HepG2 (cell line): ENCODE measurements around the gene TDRD6. TPM values are rescaled to one million over a fixed set of nuclear protein-coding genes. Genes with fewer than 3 reads are reported as not detected.

Source experiments
- ATAC-seq: fragments of 200-7000 bp; cut with Tn5 transposase; 3 replicates; pipeline ENCODE4 v1.9.1; 2020; ENCODE audit warnings: mild to moderate bottlenecking, moderate library complexity
- BruUV-seq: library from RNA; stranded (reverse); fragments of 400-500 nt; replicated peaks from 2 replicates; lab custom pipeline; 2021; lab: Mats Ljungman, UMichigan
- CTCF ChIA-PET: fragments of 300-600 bp; formaldehyde crosslinking; extraction: SDS; loops from one replicate; lab custom pipeline; 2021; ENCODE audit warnings: low total read pairs, inconsistent platforms, low intra/inter-chr PET ratio; lab: Yijun Ruan, JAX
- POLR2A ChIA-PET: fragments of 350-600 bp; sonication (Branson Sonifier 250); formaldehyde crosslinking; loops from one replicate; lab custom pipeline; 2020; ENCODE audit warnings: antibody characterized with exemption, inconsistent platforms; lab: Yijun Ruan, JAX
- DNase-seq: peaks from one replicate; pipeline ENCODE4 v3.0.0-alpha.2; 2015; ENCODE audit warnings: low spot score
- FAIRE-seq: peaks from 3 replicates; lab custom pipeline; 2011; peaks lifted over from hg19 to GRCh38; lab: Jason Lieb, UNC
- H2AFZ ChIP-seq: one replicate; pipeline ENCODE4 v1.6.1; 2011; ENCODE audit warnings: low read length, inconsistent platforms
- H3K27ac ChIP-seq: fragments of 300-600 bp; 3 replicates; pipeline ENCODE4 v1.8.0; 2011; ENCODE audit warnings: mixed run types, mild to moderate bottlenecking, mixed read lengths, low read length, inconsistent platforms; ENCODE audit not compliant: insufficient read depth; ENCODE audit errors: extremely low read length
- H3K27me3 ChIP-seq, 2 experiments: fragments of 200-600 bp in 1 of 2; 2 replicates in 1 of 2; 3 replicates in 1 of 2; pipeline versions ENCODE4 v1.6.0 to v1.8.0; 2011; ENCODE audit warnings: low read length in 2 of 2, mild to moderate bottlenecking in 2 of 2, moderate library complexity in 2 of 2, inconsistent platforms in 1 of 2; ENCODE audit not compliant: insufficient read depth in 2 of 2, control insufficient read depth in 1 of 2
- H3K36me3 ChIP-seq, 2 experiments: fragments of 200-600 bp in 1 of 2; replicated peaks in 1 of 2; 2 replicates in 1 of 2; 3 replicates in 1 of 2; pipeline versions ENCODE4 v1.5.1 to v1.8.0; 2011; ENCODE audit warnings: low read length in 2 of 2, inconsistent platforms in 1 of 2; ENCODE audit not compliant: insufficient read depth in 2 of 2, control insufficient read depth in 1 of 2
- H3K4me1 ChIP-seq: 2 replicates; pipeline ENCODE4 v1.5.1; 2012; ENCODE audit warnings: low read length, inconsistent platforms; ENCODE audit not compliant: insufficient read depth
- H3K4me2 ChIP-seq: 2 replicates; pipeline ENCODE4 v1.6.0; 2011; ENCODE audit warnings: low read depth, low read length, inconsistent platforms
- H3K4me3 ChIP-seq, 3 experiments: fragments of 200-600 bp in 1 of 3; sonication (generic), shearing (Covaris generic) in 1 of 3; replicated peaks in 1 of 3; 2 replicates each; pipeline ENCODE4 v1.5.1; 2011 to 2016; ENCODE audit warnings: low read length in 3 of 3, inconsistent platforms in 2 of 3, low read depth in 2 of 3, mild to moderate bottlenecking in 2 of 3, control low read depth in 1 of 3, mixed read lengths in 1 of 3; ENCODE audit not compliant: insufficient read depth in 1 of 3
- H3K79me2 ChIP-seq: one replicate; pipeline ENCODE4 v1.6.1; 2011; ENCODE audit warnings: low read length, inconsistent platforms; ENCODE audit not compliant: insufficient read depth
- H3K9ac ChIP-seq: 2 replicates; pipeline ENCODE4 v1.6.0; 2011; ENCODE audit warnings: mild to moderate bottlenecking, low read depth, low read length, inconsistent platforms; ENCODE audit not compliant: insufficient read depth
- H3K9me3 ChIP-seq: 2 replicates; pipeline ENCODE4 v1.5.1; 2012; ENCODE audit warnings: mild to moderate bottlenecking, low read length
- H4K20me1 ChIP-seq: 2 replicates; pipeline ENCODE4 v1.6.0; 2011; ENCODE audit warnings: inconsistent platforms, mild to moderate bottlenecking, low read length, moderate library complexity; ENCODE audit not compliant: insufficient read depth
- CEBPB ChIP-seq: IDR thresholded peaks from 2 replicates; pipeline ENCODE4 v1.6.1; 2011; ENCODE audit warnings: low read depth, low read length, improper control_type of control experiment, borderline replicate concordance
- ZFY ChIP-seq: sonication (generic); formaldehyde crosslinking; IDR thresholded peaks from 2 replicates; pipeline ENCODE4 v1.4.0; 2020; ENCODE audit warnings: missing genetic modification reagents
- ZKSCAN1 ChIP-seq: fragments of 150-350 bp; IDR thresholded peaks from 2 replicates; pipeline ENCODE4 v1.6.1; 2014; ENCODE audit warnings: low read length
- ZNF225 ChIP-seq: sonication (generic); formaldehyde crosslinking; IDR thresholded peaks from 2 replicates; pipeline ENCODE4 v1.4.0; 2020; ENCODE audit warnings: mild to moderate bottlenecking, missing genetic modification reagents
- ZNF263 ChIP-seq: sonication (generic); formaldehyde crosslinking; IDR thresholded peaks from 2 replicates; pipeline ENCODE4 v1.4.0; 2020; ENCODE audit warnings: missing genetic modification reagents
- ZNF891 ChIP-seq: sonication (generic); formaldehyde crosslinking; IDR thresholded peaks from 2 replicates; pipeline ENCODE4 v1.5.0; 2020; ENCODE audit warnings: mild to moderate bottlenecking, missing genetic modification reagents
- ZSCAN5A ChIP-seq: sonication (generic); formaldehyde crosslinking; IDR thresholded peaks from 2 replicates; pipeline ENCODE4 v1.8.0; 2022; ENCODE audit warnings: mild to moderate bottlenecking, missing genetic modification reagents, borderline replicate concordance
- WGBS: methylation state at CpG from one replicate; pipeline ENCODE4 v1.1.6; 2017; ENCODE audit warnings: low lambda C conversion rate; 5-methylcytosine and 5-hydroxymethylcytosine counted together
- in situ Hi-C: cut with HindIII; loops from 2 replicates; pipeline ENCODE4 v1.10.0; 2017; ENCODE audit warnings: low pct_unique_long_range_greater_than_20kb; ENCODE audit not compliant: extremely low pct_ligation_motif_present
- intact Hi-C: fragments of 100-400 bp; cut with micrococcal nuclease; formaldehyde crosslinking; loops from one replicate; pipeline ENCODE4 v1.10.0; 2022; ENCODE audit not compliant: unreplicated experiment
- polyA plus RNA-seq, 8 experiments: library from polyadenylated mRNA; depleted of rRNA in 3 of 8; stranded (reverse) in 7 of 8; unstranded in 1 of 8; fragments of >200 nt; fragmentation: Illumina TruSeq in 4 of 8; extraction: Trizol in 4 of 8; gene quantifications; 2 replicates each; pipeline versions ENCODE4 v1.2.1 to v1.2.3, GENCODE V29; 2011 to 2016; ENCODE audit warnings: low read depth in 4 of 8, missing spikeins in 1 of 8, mixed read lengths in 1 of 8; ENCODE audit not compliant: insufficient read depth in 1 of 8
- total RNA-seq, 5 experiments: library from RNA; depleted of rRNA; stranded (reverse); fragments of >200 nt; fragmentation: Illumina TruSeq; extraction: Trizol; gene quantifications; 2 replicates each; pipeline ENCODE4 v1.2.3, GENCODE V29; 2016; ENCODE audit warnings: low read depth in 1 of 5
- TF ChIP-seq, protein P1 (sequence below): sonication (generic); formaldehyde crosslinking; IDR thresholded peaks from 2 replicates; pipeline ENCODE4 v1.5.1; 2020; ENCODE audit warnings: missing genetic modification reagents, mild to moderate bottlenecking, borderline replicate concordance

The TDRD6 gene
- total and polyA plus RNA-seq, 2 of the 13 experiments (the other 11 are each of a cell fraction or from before 2014, with no cell fraction given): not detected

DNA sequence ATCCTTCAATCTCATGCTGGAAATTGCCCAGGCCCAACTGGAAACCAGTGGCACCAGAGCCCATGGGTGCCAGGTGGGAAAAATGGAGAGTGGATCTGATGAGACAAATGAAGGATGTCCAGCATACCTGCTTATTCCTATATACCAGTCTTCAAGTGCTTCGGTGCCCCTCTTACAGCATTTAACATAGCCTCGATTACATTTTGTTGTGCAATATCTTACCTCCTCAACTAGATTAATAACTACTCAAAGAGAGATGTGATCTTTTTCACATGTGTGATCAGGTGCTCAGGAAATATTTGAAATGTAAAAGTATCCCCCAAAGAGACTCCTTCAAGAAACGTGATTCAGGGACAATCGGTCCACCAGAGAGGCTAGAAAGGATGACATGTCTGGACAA is 54.2 kb downstream of the TDRD6 start:
- BruUV-seq: no TSS peak
- no peaks in the 10 kb centered on the region for H4K20me1 ChIP-seq
- no peaks in the 10 kb centered on the region for H3K9me3 ChIP-seq
- intact Hi-C loops (no loop called here), in situ Hi-C loops (no loop called here)
- no peak overlapping the region for H3K4me2 ChIP-seq
- ATAC-seq (no peak), FAIRE-seq (no peak), DNase-seq (no peak)
- no peak overlapping the region for H3K4me3 ChIP-seq
- ChIA-PET POLR2A (no interaction called here), CTCF (no interaction called here)
- peaks cover 0 to 3% of the 10 kb centered on the region in 2 experiments; a peak in 1 of 5 replicates for H3K27me3 ChIP-seq
- no peak overlapping the region for H2AFZ ChIP-seq
- 60% methylated on average over 4 of the region's 4 CpGs for WGBS
- H3K36me3 ChIP-seq: no peaks in the 10 kb centered on the region
- H3K9ac ChIP-seq: no peak overlapping the region
- no peaks in the 10 kb centered on the region for H3K79me2 ChIP-seq
- H3K4me1 ChIP-seq: no peaks in the 10 kb centered on the region
- TF ChIP-seq ZNF891 (CRISPR knock-in tag) (no peak), CEBPB (peak; percentile 55; the same call in 1 of the 2 replicates), ZKSCAN1 (no peak), ZNF225 (CRISPR knock-in tag) (no peak), ZSCAN5A (CRISPR knock-in tag) (no peak), ZFY (CRISPR knock-in tag) (no peak), ZNF263 (no peak)
- TF ChIP-seq, protein P1, sequence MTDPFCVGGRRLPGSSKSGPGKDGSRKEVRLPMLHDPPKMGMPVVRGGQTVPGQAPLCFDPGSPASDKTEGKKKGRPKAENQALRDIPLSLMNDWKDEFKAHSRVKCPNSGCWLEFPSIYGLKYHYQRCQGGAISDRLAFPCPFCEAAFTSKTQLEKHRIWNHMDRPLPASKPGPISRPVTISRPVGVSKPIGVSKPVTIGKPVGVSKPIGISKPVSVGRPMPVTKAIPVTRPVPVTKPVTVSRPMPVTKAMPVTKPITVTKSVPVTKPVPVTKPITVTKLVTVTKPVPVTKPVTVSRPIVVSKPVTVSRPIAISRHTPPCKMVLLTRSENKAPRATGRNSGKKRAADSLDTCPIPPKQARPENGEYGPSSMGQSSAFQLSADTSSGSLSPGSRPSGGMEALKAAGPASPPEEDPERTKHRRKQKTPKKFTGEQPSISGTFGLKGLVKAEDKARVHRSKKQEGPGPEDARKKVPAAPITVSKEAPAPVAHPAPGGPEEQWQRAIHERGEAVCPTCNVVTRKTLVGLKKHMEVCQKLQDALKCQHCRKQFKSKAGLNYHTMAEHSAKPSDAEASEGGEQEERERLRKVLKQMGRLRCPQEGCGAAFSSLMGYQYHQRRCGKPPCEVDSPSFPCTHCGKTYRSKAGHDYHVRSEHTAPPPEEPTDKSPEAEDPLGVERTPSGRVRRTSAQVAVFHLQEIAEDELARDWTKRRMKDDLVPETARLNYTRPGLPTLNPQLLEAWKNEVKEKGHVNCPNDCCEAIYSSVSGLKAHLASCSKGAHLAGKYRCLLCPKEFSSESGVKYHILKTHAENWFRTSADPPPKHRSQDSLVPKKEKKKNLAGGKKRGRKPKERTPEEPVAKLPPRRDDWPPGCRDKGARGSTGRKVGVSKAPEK (CRISPR knock-in tag): no peak
- H3K27ac ChIP-seq: no peak overlapping the region
